Measurements from ENCODE around the gene LRRN4CL. TPM values are rescaled to one million over a fixed set of nuclear protein-coding genes. Genes with fewer than 3 reads are reported as not detected.

The LRRN4CL gene
- total and polyA plus RNA-seq, 9 of the 15 experiments (the other 6 are each of a cell fraction or from before 2014, with no cell fraction given), result 0.03 to 0.11 (median 0.05) TPM; not detected in 4

DNA sequence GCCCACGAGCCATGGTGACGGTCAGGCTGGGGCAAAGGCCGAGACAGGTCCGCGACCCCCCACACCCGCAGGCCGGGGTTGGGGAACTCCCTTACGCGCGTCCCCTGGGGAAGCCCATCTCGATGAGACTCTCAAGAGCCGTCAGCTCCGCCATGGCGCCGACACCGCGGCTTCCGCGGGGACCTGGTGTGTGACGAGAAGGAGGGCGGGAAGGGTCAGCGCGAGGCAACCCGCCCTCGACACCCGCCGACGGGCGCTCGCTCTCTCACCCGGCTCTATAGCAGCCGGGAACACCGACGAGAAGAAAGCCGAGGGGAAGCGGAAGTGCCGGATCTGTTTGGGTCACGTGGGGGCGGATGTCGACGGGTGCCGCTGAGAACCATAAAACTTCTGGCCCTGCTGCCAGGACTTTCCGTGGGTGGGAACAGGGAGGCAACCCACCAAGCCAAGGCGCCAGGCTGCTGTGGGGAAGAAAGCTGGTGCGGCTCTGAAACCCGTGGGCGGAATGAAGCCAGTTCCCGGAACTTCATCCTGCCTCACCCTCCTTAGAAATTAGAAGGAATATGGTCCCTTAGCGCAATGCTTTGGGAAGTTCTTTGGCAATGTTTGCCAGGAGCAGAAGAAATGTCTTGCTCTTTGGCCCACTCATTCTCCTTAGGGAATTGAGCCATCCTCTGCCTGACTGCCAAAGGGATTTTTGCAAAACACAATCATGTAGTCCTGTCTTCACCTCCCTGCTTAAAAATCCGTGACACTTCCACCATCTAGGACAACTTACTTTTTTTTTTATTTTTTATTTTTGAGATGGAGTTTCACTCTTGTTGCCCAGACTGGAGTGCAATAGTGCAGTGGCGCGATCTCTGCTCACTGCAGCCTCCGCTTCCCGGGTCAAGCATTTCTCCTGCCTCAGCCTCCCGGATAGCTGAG is 10.3 kb downstream of the LRRN4CL start, which contains the start of gene UBXN1 (continued):
- TF ChIP-seq, protein P1, sequence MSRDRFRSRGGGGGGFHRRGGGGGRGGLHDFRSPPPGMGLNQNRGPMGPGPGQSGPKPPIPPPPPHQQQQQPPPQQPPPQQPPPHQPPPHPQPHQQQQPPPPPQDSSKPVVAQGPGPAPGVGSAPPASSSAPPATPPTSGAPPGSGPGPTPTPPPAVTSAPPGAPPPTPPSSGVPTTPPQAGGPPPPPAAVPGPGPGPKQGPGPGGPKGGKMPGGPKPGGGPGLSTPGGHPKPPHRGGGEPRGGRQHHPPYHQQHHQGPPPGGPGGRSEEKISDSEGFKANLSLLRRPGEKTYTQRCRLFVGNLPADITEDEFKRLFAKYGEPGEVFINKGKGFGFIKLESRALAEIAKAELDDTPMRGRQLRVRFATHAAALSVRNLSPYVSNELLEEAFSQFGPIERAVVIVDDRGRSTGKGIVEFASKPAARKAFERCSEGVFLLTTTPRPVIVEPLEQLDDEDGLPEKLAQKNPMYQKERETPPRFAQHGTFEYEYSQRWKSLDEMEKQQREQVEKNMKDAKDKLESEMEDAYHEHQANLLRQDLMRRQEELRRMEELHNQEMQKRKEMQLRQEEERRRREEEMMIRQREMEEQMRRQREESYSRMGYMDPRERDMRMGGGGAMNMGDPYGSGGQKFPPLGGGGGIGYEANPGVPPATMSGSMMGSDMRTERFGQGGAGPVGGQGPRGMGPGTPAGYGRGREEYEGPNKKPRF (IDR thresholded peaks at IDR 0.05; ENCODE audit: low read depth, low read length), result no peak
- 0 out of 4 replicates have a peak, but pooled peaks of 1 of the 2 experiments have one; percentile 6 for TF ChIP-seq RCOR1 (IDR thresholded peaks at IDR 0.05; ENCODE audit: borderline replicate concordance in 1 of 2, low read depth in 2 of 2, low read length in 2 of 2)
- no peak for TF ChIP-seq ZNF140 (CRISPR knock-in tag; IDR thresholded peaks at IDR 0.05)
- peak in 1 of 2 experiments; percentile 17; a peak in 2 of 4 replicates for TF ChIP-seq SIX5 (IDR thresholded peaks at IDR 0.05; ENCODE audit: borderline replicate concordance in 1 of 2, insufficient read depth in 1 of 2, low read depth in 1 of 2, low read length in 2 of 2)
- TF ChIP-seq, protein P2, sequence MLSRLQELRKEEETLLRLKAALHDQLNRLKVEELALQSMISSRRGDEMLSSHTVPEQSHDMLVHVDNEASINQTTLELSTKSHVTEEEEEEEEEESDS (CRISPR knock-in tag; IDR thresholded peaks at IDR 0.05), result no peak
- TF ChIP-seq CSDE1 (IDR thresholded peaks at IDR 0.05), result 0 out of 4 replicates have a peak, but pooled peaks of 1 of the 2 experiments have one; percentile 11
- TF ChIP-seq SP2 (IDR thresholded peaks at IDR 0.05; ENCODE audit: extremely low read depth, low read depth, low read length, poor library complexity, severe bottlenecking), result no peak
- TF ChIP-seq, protein P3, sequence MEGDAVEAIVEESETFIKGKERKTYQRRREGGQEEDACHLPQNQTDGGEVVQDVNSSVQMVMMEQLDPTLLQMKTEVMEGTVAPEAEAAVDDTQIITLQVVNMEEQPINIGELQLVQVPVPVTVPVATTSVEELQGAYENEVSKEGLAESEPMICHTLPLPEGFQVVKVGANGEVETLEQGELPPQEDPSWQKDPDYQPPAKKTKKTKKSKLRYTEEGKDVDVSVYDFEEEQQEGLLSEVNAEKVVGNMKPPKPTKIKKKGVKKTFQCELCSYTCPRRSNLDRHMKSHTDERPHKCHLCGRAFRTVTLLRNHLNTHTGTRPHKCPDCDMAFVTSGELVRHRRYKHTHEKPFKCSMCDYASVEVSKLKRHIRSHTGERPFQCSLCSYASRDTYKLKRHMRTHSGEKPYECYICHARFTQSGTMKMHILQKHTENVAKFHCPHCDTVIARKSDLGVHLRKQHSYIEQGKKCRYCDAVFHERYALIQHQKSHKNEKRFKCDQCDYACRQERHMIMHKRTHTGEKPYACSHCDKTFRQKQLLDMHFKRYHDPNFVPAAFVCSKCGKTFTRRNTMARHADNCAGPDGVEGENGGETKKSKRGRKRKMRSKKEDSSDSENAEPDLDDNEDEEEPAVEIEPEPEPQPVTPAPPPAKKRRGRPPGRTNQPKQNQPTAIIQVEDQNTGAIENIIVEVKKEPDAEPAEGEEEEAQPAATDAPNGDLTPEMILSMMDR (IDR thresholded peaks at IDR 0.05 in 2 of 3, conservative IDR thresholded peaks at IDR 0.05 in 1 of 3; ENCODE audit: insufficient read depth in 2 of 3, low read depth in 1 of 3, low read length in 3 of 3), result no peak
- no peak for TF ChIP-seq SNRNP70 (optimal IDR thresholded peaks at IDR 0.05; ENCODE audit: low read depth, low read length)
- no peak; the same call in 1 of the 2 replicates for TF ChIP-seq ZNF175 (CRISPR knock-in tag; IDR thresholded peaks at IDR 0.05; ENCODE audit: low read depth)
- TF ChIP-seq, protein P4, sequence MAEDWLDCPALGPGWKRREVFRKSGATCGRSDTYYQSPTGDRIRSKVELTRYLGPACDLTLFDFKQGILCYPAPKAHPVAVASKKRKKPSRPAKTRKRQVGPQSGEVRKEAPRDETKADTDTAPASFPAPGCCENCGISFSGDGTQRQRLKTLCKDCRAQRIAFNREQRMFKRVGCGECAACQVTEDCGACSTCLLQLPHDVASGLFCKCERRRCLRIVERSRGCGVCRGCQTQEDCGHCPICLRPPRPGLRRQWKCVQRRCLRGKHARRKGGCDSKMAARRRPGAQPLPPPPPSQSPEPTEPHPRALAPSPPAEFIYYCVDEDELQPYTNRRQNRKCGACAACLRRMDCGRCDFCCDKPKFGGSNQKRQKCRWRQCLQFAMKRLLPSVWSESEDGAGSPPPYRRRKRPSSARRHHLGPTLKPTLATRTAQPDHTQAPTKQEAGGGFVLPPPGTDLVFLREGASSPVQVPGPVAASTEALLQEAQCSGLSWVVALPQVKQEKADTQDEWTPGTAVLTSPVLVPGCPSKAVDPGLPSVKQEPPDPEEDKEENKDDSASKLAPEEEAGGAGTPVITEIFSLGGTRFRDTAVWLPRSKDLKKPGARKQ (CRISPR knock-in tag; IDR thresholded peaks at IDR 0.05), result no peak
- no peak for TF ChIP-seq ZNF586 (CRISPR knock-in tag; conservative IDR thresholded peaks at IDR 0.05)
- TF ChIP-seq, protein P5, sequence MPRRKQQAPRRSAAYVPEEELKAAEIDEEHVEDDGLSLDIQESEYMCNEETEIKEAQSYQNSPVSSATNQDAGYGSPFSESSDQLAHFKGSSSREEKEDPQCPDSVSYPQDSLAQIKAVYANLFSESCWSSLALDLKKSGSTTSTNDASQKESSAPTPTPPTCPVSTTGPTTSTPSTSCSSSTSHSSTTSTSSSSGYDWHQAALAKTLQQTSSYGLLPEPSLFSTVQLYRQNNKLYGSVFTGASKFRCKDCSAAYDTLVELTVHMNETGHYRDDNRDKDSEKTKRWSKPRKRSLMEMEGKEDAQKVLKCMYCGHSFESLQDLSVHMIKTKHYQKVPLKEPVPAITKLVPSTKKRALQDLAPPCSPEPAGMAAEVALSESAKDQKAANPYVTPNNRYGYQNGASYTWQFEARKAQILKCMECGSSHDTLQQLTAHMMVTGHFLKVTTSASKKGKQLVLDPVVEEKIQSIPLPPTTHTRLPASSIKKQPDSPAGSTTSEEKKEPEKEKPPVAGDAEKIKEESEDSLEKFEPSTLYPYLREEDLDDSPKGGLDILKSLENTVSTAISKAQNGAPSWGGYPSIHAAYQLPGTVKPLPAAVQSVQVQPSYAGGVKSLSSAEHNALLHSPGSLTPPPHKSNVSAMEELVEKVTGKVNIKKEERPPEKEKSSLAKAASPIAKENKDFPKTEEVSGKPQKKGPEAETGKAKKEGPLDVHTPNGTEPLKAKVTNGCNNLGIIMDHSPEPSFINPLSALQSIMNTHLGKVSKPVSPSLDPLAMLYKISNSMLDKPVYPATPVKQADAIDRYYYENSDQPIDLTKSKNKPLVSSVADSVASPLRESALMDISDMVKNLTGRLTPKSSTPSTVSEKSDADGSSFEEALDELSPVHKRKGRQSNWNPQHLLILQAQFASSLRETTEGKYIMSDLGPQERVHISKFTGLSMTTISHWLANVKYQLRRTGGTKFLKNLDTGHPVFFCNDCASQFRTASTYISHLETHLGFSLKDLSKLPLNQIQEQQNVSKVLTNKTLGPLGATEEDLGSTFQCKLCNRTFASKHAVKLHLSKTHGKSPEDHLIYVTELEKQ (CRISPR knock-in tag; IDR thresholded peaks at IDR 0.05), result no peak
- no peak for TF ChIP-seq GABPB2 (CRISPR knock-in tag; conservative IDR thresholded peaks at IDR 0.05)
- TF ChIP-seq SRF (CRISPR knock-in tag; IDR thresholded peaks at IDR 0.05), result no peak

All from K562 (cell line).